ENCODE results near the gene NFKBIE. TPM values are rescaled to one million over a fixed set of nuclear protein-coding genes. Genes with fewer than 3 reads are reported as not detected.

NFKBIE gene
- total RNA-seq, 1 experiment from 2014 or later, result 24.9 TPM

GRCh38 chr6:44251576-44252524 is 13.5 kb downstream of the NFKBIE start:
- TF ChIP-seq SIN3A (IDR thresholded peaks at IDR 0.05; ENCODE audit: borderline replicate concordance, insufficient read depth, low read depth, low read length) (no peak), POLR2AphosphoS5 (IDR thresholded peaks at IDR 0.05; ENCODE audit: low read depth, low read length) (no peak), TCF7L2 (IDR thresholded peaks at IDR 0.05; ENCODE audit: low read depth, low read length) (no peak)
- TF ChIP-seq, protein P1, sequence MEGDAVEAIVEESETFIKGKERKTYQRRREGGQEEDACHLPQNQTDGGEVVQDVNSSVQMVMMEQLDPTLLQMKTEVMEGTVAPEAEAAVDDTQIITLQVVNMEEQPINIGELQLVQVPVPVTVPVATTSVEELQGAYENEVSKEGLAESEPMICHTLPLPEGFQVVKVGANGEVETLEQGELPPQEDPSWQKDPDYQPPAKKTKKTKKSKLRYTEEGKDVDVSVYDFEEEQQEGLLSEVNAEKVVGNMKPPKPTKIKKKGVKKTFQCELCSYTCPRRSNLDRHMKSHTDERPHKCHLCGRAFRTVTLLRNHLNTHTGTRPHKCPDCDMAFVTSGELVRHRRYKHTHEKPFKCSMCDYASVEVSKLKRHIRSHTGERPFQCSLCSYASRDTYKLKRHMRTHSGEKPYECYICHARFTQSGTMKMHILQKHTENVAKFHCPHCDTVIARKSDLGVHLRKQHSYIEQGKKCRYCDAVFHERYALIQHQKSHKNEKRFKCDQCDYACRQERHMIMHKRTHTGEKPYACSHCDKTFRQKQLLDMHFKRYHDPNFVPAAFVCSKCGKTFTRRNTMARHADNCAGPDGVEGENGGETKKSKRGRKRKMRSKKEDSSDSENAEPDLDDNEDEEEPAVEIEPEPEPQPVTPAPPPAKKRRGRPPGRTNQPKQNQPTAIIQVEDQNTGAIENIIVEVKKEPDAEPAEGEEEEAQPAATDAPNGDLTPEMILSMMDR (IDR thresholded peaks at IDR 0.05), result no peak
- TF ChIP-seq, protein P2, sequence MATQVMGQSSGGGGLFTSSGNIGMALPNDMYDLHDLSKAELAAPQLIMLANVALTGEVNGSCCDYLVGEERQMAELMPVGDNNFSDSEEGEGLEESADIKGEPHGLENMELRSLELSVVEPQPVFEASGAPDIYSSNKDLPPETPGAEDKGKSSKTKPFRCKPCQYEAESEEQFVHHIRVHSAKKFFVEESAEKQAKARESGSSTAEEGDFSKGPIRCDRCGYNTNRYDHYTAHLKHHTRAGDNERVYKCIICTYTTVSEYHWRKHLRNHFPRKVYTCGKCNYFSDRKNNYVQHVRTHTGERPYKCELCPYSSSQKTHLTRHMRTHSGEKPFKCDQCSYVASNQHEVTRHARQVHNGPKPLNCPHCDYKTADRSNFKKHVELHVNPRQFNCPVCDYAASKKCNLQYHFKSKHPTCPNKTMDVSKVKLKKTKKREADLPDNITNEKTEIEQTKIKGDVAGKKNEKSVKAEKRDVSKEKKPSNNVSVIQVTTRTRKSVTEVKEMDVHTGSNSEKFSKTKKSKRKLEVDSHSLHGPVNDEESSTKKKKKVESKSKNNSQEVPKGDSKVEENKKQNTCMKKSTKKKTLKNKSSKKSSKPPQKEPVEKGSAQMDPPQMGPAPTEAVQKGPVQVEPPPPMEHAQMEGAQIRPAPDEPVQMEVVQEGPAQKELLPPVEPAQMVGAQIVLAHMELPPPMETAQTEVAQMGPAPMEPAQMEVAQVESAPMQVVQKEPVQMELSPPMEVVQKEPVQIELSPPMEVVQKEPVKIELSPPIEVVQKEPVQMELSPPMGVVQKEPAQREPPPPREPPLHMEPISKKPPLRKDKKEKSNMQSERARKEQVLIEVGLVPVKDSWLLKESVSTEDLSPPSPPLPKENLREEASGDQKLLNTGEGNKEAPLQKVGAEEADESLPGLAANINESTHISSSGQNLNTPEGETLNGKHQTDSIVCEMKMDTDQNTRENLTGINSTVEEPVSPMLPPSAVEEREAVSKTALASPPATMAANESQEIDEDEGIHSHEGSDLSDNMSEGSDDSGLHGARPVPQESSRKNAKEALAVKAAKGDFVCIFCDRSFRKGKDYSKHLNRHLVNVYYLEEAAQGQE (IDR thresholded peaks at IDR 0.05; ENCODE audit: insufficient read depth in 1 of 2, low read depth in 2 of 2, low read length in 1 of 2), result no peak
- Histone ChIP-seq H3K4me3 (ENCODE audit: low read depth in 2 of 2, low read length in 2 of 2) (no peak overlapping the region), H3K36me3 (ENCODE audit: control insufficient read depth, insufficient read depth, low read length) (peaks cover 62% of the 10 kb centered on the region), H3K4me1 (ENCODE audit: control insufficient read depth, insufficient read depth, low read length) (peaks cover 57% of the 10 kb centered on the region), H3K9me3 (ENCODE audit: control insufficient read depth, insufficient read depth, low read depth, low read length) (no peaks in the 10 kb centered on the region), H3K27me3 (ENCODE audit: control insufficient read depth, insufficient read depth, low read length) (no peaks in the 10 kb centered on the region), H3K27ac (ENCODE audit: low read length) (peak overlapping the region; percentile 68)
- ChIA-PET POLR2A (no interaction called here), CTCF (no interaction called here)
- intact Hi-C loops (cut with micrococcal nuclease; ENCODE audit: unreplicated experiment), result loop anchor here (10.0 kb wide), 1 partner anchor 157 kb away; no protein-coding TSS in a partner anchor
- no peak for ATAC-seq
- in situ Hi-C loops (cut with HindIII; ENCODE audit: low pct_unique_long_range_greater_than_20kb, low sequenced_read_pairs), result no loop called here
- BruUV-seq (replicated peaks), result no TSS peak
- no peak for DNase-seq (ENCODE audit: low read depth, low spot score)

GRCh38 chr6:44250718-44251123 is 14.6 kb downstream of the NFKBIE start:
- no peaks in the 10 kb centered on the region for H3K27me3 ChIP-seq (ENCODE audit: control insufficient read depth, insufficient read depth, low read length)
- H3K4me1 ChIP-seq (ENCODE audit: control insufficient read depth, insufficient read depth, low read length), result peaks cover 53% of the 10 kb centered on the region
- POLR2A ChIA-PET, result no interaction called here
- intact Hi-C loops (cut with micrococcal nuclease; ENCODE audit: unreplicated experiment), result loop anchor here (10.0 kb wide), 1 partner anchor 156 kb away; no protein-coding TSS in a partner anchor
- BruUV-seq (replicated peaks), result no TSS peak
- ATAC-seq (no peak), DNase-seq (ENCODE audit: low read depth, low spot score) (no peak)
- H3K36me3 ChIP-seq (ENCODE audit: control insufficient read depth, insufficient read depth, low read length), result peaks cover 63% of the 10 kb centered on the region
- peak overlapping the region; percentile 68 for H3K27ac ChIP-seq (ENCODE audit: low read length)
- TF ChIP-seq POLR2AphosphoS5 (IDR thresholded peaks at IDR 0.05; ENCODE audit: low read depth, low read length) (peak; percentile 52), SIN3A (IDR thresholded peaks at IDR 0.05; ENCODE audit: borderline replicate concordance, insufficient read depth, low read depth, low read length) (no peak)
- H3K4me3 ChIP-seq (ENCODE audit: low read depth in 2 of 2, low read length in 2 of 2), result peak overlapping the region in 1 of 2 experiments; percentile 3; a peak in 2 of 4 replicates
- H3K9me3 ChIP-seq (ENCODE audit: control insufficient read depth, insufficient read depth, low read depth, low read length), result no peaks in the 10 kb centered on the region
- in situ Hi-C loops (cut with HindIII; ENCODE audit: low pct_unique_long_range_greater_than_20kb, low sequenced_read_pairs), result no loop called here
- CTCF ChIA-PET, result no interaction called here

All from Panc1 (cell line).